HL-60/S4 treated with phorbol 12-myristate 13-acetate at 8.2 ng/mL for 4 days and 3 days (cell line): ENCODE results near the gene TF.

Experiments used
- in situ Hi-C: fragments of 300-500 bp; cut with MboI; formaldehyde crosslinking; loops from 2 replicates; pipeline ENCODE4 v1.15.0; 2022; ENCODE audit warnings: low sequenced_read_pairs

The TF gene

GRCh38 chr3:133805384-133805701 is 59.1 kb downstream of the TF start:
- in situ Hi-C loops, result no loop called here

GRCh38 chr3:133805702-133806475 is 59.7 kb downstream of the TF start, which contains the start of gene SRPRB:
TSS of gene SRPRB (plus strand) at chr3:133805815. CDS start at chr3:133805849, 34 bp downstream.
- in situ Hi-C loops, result no loop called here

- in situ Hi-C loops, result no loop called here
Measured at GRCh38 chr3:133812872-133813271, 66.7 kb downstream of the TF start.

- in situ Hi-C loops, result no loop called here
Measured at GRCh38 chr3:133815386-133815785, 69.2 kb downstream of the TF start.

GRCh38 chr3:133820129-133820528 is 73.9 kb downstream of the TF start:
- in situ Hi-C loops, result loop anchor here (10.0 kb wide), 1 partner anchor 95 kb away; no protein-coding TSS in a partner anchor

- in situ Hi-C loops, result loop anchor here (10.0 kb wide), 1 partner anchor 94 kb away; no protein-coding TSS in a partner anchor
Measured at GRCh38 chr3:133820889-133821675, 74.9 kb downstream of the TF start.

GRCh38 chr3:133821767-133822638 is 75.8 kb downstream of the TF start:
- in situ Hi-C loops, result loop anchor here (10.0 kb wide), 1 partner anchor 93 kb away; no protein-coding TSS in a partner anchor

- in situ Hi-C loops, result loop anchor here (10.0 kb wide), 1 partner anchor 90 kb away; no protein-coding TSS in a partner anchor
Measured at GRCh38 chr3:133824961-133825485, 78.8 kb downstream of the TF start.

- in situ Hi-C loops, result loop anchor here (10.0 kb wide), 1 partner anchor 89 kb away; no protein-coding TSS in a partner anchor
Measured at GRCh38 chr3:133825969-133826727, 80.0 kb downstream of the TF start.

- in situ Hi-C loops, result loop anchor here (10.0 kb wide), 1 partner anchor 88 kb away; no protein-coding TSS in a partner anchor
Measured at GRCh38 chr3:133827136-133827535, 80.9 kb downstream of the TF start.

GRCh38 chr3:133827684-133828083 is 81.5 kb downstream of the TF start:
- in situ Hi-C loops, result loop anchor here (10.0 kb wide), 1 partner anchor 87 kb away; no protein-coding TSS in a partner anchor

GRCh38 chr3:133828576-133829309 is 82.5 kb downstream of the TF start:
- in situ Hi-C loops, result loop anchor here (10.0 kb wide), 1 partner anchor 86 kb away; no protein-coding TSS in a partner anchor

GRCh38 chr3:133829310-133829707 is 83.1 kb downstream of the TF start:
- in situ Hi-C loops, result loop anchor here (10.0 kb wide), 1 partner anchor 85 kb away; no protein-coding TSS in a partner anchor

- in situ Hi-C loops, result no loop called here
Measured at GRCh38 chr3:133830071-133830470, 83.9 kb downstream of the TF start.

GRCh38 chr3:133831966-133832801 is 86.0 kb downstream of the TF start:
- in situ Hi-C loops, result no loop called here

GRCh38 chr3:133832802-133833144 is 86.6 kb downstream of the TF start:
- in situ Hi-C loops, result no loop called here

GRCh38 chr3:133833267-133833666 is 87.1 kb downstream of the TF start:
- in situ Hi-C loops, result no loop called here
